ENCODE data around the gene PDE6A.

PDE6A gene

GRCh38 chr5:149944666-149945065, at the start of gene PDE6A:
Gene PDE6A, minus strand, starts transcription at chr5:149944793. Its CDS starts 120 bp downstream, at chr5:149944673.
- no peak for DNase-seq (ENCODE audit: low read depth, low spot score)

DNA sequence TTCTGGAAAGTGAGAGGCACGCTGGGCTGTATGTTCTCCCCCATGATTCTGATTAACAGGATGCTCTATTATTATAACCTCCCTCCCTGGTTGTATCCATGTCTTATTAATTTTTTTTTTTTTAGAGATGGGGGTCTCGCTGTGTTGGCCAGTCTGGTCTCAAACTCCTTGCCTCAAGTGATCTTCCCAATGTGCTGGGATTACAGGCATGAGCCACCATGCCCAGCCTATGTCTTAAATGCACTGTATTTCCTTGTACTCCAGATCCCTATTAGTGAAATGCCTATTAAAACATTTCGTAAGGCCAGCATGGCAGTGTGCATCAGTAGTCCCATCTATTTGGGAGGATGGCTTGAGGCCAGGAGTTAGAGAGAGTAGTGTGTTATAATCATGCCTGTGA, 48.9 kb upstream of the PDE6A start:
- DNase-seq (ENCODE audit: low read depth, low spot score): no peak

DNA sequence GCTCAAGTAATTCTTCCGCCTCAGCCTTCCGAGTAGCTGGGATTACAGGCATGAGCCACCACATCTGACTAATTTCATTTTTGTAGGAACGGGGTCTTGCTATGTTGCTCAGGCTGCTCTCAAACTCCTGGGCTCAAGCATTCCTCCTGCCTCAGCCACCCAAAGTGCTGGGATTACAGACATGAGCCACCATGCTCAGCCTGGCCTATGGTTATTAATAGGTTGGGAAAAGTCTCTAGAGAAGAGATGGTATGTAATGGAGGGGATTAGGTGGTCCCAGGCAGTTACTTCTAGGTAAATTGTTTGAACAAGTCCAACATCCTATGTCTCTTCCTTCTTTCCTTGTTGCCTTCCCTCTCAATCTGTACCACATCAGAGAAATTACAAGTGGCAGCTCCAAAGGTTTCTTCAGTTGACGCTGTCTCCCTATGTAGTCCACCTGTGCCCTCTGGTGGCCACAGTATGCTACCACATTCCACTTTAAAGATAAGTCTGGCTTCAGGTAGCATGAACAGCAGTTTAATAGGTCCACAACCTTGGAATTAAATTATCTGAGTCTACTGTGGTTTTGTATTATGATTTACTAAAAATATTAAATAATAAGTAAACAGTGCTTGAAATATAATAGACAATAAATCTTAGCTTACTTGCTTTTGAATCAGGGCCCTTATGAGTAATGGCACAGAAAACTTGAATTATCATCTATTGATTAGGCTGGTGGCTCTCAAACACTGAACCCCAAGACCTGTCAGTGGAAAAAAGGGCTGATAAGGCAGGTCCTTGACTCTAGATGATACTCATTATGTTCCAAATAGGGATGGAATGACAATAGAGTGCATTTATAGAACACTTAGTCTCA, 46.2 kb upstream of the PDE6A start:
- DNase-seq (ENCODE audit: low read depth, low spot score): peak; percentile 27

- no peak for DNase-seq (ENCODE audit: low read depth, low spot score)
Measured at GRCh38 chr5:149988126-149988525, 43.5 kb upstream of the PDE6A start.

DNA sequence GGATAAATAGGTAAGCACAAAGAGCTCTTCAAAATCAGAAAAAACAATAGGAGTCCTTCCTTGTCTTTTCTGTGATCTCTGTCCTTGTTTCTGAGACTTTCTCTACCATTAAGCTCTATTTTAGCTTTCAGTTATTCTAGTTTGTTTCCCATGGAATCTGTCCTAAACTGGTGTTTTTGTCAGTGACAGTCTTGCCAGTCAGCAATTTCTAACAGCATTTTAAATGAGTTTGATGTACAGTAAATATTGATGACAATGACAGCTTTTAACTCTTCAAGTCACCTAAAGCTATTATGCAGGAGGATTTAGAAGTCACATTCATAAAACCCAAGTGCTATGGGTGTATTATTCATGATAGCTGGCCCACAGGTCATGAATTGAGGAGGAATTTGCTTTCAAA, 37.9 kb upstream of the PDE6A start:
- no peak for DNase-seq (ENCODE audit: low read depth, low spot score)

GRCh38 chr5:149981206-149981605, 36.6 kb upstream of the PDE6A start:
- DNase-seq (ENCODE audit: low read depth, low spot score): no peak

- no peak for DNase-seq (ENCODE audit: low read depth, low spot score)
Measured at GRCh38 chr5:149979896-149980295, 35.3 kb upstream of the PDE6A start.

DNA sequence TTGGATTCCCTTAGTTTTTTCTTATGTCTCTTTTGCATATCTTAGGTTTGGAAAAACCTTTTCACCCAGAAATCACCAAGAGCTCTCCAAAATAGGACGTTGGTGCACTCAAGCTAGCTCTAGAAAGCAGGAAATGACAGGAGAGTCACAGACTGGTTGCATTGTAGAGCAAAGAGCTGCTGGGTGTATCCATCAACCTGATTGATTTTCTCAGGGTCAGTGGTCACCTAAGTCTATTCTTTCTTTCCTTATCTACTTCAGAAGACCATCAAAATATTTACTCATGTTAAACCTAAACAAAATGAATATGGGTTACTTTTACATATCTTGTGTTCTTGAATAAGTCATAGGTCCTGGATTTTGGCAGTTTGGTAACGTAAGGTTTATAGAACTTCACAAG, 30.8 kb upstream of the PDE6A start:
- DNase-seq (ENCODE audit: low read depth, low spot score): no peak

DNA sequence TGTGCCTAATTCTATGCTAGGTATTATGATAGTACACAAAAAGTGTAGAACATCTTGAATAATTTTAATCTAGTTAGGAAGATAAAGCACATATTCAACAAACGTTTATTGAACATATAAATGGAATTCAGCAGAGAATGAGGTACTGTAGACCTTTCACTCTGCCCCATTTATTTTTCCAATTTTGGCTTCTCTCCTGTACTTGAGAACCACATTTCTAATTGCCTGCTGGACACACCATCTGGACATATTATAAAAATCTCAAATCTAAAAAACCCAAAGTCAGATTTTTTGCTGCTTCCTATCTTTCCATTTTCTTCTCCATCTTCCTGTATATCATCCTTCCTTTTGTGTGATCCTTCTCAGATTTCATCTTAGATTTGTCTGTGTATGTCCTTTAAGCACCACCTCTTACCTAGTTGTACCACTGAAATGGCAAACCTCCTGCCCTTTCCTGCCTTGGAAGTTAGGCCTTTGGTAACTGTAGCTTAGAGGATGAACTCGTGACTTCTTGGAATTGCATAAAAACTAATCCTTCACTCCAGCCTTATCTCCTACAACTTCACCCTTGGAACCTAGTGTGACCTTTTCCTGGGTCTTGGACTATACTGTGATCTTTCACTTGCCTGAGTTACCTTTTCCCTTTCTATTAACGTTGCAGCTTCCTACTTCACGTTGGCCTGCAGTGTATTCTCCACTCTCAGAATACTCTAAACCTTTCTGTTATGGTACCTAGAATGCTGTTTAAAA, 24.8 kb upstream of the PDE6A start:
- no peak for DNase-seq (ENCODE audit: low read depth, low spot score)

DNA sequence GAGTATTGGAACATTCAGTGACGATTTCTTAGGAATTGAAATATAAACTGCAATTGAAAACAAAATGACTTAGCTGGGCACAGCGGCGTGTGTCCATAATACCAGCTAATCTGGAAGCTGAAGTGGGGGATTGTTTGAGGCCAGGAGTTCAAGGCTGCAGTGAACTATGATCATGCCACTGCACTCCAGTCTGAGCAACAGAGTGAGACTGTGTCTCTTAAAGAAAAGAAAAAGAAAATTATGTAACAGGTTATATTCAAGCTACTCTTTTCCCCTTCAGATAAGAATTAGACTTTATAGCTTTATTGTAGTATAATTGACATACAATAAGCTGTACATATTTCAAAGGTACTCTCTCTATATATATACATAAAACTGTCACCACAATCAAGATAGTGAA, 22.4 kb upstream of the PDE6A start:
- no peak for DNase-seq (ENCODE audit: low read depth, low spot score)

GRCh38 chr5:149963729-149964128, 19.1 kb upstream of the PDE6A start:
- DNase-seq (ENCODE audit: low read depth, low spot score): no peak

DNA sequence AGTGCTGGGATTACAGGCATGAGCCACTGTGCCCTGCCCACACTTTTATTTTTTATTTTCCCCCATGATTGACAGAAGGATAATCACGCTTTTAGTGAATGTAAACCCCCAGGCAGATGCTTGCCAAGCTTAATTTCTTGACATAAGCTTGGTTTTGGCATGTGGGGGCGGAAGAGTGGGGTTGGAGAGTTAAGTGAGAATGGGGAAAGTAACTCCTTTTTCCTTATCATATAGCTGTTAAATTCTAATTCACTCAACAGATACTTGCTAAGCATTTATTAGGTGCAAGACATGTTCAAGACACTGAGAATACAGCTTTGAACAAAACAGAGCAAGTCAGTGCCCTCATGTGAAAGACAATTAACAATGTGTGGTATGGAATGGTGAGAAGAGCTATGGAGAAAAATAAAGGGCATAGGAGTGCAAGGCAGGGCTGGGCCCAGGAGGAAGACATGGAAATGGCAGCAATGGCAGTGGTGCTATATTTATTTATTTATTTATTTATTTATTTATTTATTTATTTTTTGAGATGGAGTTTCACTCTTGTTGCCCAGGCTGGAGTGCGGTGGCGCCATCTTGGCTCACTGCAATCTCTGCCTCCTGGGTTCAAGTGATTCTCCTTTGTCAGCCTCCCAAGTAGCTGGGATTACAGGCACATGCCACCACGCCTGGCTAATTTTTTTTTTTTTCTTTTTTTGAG, 18.2 kb upstream of the PDE6A start:
- DNase-seq (ENCODE audit: low read depth, low spot score): no peak

DNA sequence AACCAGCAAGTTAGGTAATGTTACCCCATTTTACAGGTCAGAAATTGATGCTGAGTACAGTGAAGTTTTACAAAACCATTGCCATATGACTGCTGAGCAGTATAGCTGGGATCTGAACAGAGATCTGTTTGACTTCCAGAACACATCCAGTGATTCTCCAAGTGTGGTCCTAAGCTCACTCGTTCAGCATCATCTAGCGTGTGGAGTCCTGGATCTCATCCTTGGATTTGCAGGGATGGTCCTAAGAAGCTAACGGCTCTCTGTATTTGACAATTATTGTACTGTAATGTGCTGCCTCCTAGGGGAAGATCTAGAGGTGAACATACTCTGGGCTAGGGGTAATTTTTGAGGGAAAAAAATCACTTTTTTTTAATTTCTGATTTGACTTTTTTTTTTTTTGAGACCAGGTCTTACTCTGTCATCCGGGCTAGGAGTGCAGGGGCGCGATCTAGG, 17.4 kb upstream of the PDE6A start:
- DNase-seq (ENCODE audit: low read depth, low spot score): no peak

- DNase-seq (ENCODE audit: low read depth, low spot score): no peak
Measured at GRCh38 chr5:149961186-149961685, 16.6 kb upstream of the PDE6A start.

DNA sequence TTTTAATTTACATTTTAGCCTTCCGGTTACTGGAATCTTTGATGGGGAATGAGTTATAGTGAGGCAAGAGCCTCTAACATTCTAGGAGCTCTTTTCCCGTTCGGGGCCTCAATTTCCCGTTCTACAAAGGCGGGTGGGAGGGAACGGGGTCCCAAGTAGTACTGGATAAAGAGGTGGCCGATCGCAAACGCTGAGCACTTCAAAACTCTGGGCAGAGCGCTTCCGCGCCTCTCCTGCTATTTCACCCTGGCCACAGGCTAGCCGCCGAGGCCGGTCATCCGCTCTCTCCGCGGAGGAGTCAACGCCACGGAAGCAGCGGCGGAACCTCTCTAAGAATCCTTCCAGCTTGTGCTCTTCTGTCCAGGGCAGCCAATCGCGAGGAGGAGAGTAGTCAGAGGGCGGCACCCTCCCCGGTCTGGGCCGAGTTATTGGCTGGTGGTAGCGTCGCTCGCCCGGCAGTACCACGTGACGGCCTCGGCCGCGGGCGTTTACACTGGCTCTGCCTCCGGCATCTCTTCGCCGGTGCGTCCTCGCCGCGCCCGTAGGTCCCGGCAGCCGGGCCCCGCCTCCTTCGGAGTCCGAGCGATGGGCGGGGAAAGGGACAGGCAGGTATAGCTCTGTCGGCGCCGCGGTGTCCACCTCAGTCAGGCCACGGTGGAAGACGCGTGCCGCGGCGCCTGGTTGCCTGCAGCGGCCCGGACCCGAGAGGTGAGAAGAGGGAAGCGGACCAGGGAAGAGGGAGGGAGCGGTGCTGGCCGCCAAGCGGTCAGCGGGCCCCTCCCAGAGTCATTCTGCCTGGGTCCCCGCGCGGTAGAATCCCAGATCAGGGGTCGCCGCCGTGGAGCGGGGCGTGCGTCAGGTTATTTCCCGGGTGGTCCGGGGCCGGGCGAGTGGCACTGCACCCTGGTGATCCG, 15.9 kb upstream of the PDE6A start, which contains the start of gene SLC26A2:
TSS of gene SLC26A2 (plus strand) at position 487 of the 914 bp plus-strand sequence. CDS start 16,895 bp downstream, outside the sequence.
- DNase-seq (ENCODE audit: low read depth, low spot score): peak; percentile 91

- no peak for DNase-seq (ENCODE audit: low read depth, low spot score)
Measured at GRCh38 chr5:149959406-149960236, 15.0 kb upstream of the PDE6A start.

DNA sequence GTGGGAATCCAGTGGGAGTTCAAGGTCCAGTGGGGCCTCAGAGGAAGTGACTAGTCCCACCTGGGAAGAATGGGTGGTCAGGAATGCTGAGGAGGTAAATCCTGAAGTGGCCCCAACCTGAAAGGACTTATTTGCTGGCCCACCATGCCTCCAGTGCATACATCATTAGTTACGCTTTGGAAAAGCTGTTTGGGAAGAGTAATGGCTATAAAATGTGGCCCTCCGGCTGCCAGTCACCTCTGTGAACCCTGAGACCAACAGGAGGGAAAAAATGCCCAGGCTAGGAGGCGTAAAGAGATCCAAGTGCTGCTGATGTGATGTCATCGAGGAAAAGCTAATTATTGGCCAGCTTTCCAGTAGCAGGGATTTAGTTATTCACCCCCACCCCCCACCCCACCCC, 13.3 kb upstream of the PDE6A start:
- DNase-seq (ENCODE audit: low read depth, low spot score): no peak

DNA sequence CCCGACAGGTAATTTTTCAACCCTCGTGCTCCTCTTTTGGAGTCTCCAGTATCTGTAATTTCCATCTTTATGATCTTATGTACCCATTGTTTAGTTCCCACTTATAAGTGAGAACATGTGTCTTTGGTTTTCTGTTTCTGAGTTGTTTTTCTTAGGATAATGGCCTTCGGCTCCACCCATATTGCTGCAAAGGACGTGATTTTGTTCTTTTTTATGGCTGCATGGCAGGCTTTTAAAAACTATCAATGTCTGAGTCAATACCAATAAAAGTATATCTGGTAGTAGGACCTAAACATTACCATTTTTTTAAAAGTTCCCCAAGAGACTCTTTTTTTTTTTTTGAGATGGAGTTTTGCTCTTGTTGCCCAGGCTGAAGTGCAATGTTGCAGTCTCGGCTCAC, 12.1 kb upstream of the PDE6A start:
- DNase-seq (ENCODE audit: low read depth, low spot score): no peak

DNA sequence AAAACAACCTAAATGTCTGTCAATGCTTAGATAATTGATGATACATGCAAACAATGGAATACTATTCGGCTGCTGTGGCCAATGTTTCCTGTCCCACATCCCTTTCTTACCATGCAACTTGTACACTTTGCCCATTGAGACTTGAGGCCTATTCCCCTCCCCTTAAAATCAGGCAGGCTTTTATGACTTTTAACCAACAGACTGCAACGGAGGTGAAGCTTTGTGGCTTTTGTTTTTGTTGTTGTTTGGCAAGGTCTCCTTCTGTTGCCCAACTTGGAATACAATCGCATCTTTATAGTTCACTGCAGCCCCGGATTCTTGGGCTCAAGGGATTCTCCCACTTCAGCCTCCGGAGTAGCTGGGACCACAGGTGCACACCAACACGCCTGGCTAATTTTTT, 10.2 kb upstream of the PDE6A start:
- no peak for DNase-seq (ENCODE audit: low read depth, low spot score)
